NCI-H2227 treated with DMSO at 0.1 percent for 48 hours (cell line): Measurements from ENCODE around the gene RBMS2.
A peak's percentile ranks its signal among the peaks of the same experiment; 100 is the strongest.

Source experiments
- DNase-seq: peaks from one replicate; lab custom pipeline; 2025; lab: John Stamatoyannopoulos, UW

RBMS2 gene

GRCh38 chr12:56581418-56582145, 60.0 kb downstream of the RBMS2 start:
- DNase-seq = no peak

- DNase-seq = no peak
Observed at GRCh38 chr12:56585098-56585497, 63.5 kb downstream of the RBMS2 start.

- no peak for DNase-seq
Observed at GRCh38 chr12:56589783-56590182, 68.2 kb downstream of the RBMS2 start.

- no peak for DNase-seq
Observed at GRCh38 chr12:56590237-56590830, 68.7 kb downstream of the RBMS2 start.

GRCh38 chr12:56591126-56591525, 69.5 kb downstream of the RBMS2 start:
- DNase-seq = no peak

GRCh38 chr12:56591961-56592360, 70.3 kb downstream of the RBMS2 start:
- DNase-seq = no peak

GRCh38 chr12:56593909-56594621, 72.4 kb downstream of the RBMS2 start:
- DNase-seq = peak; percentile 39

- no peak for DNase-seq
Observed at GRCh38 chr12:56596815-56597214, 75.2 kb downstream of the RBMS2 start.

- DNase-seq = no peak
Observed at GRCh38 chr12:56599041-56599440, 77.4 kb downstream of the RBMS2 start.

GRCh38 chr12:56599797-56600196, 78.2 kb downstream of the RBMS2 start:
- DNase-seq = no peak

GRCh38 chr12:56600753-56601152, 79.1 kb downstream of the RBMS2 start:
- no peak for DNase-seq

GRCh38 chr12:56601503-56601902, 79.9 kb downstream of the RBMS2 start:
- DNase-seq = no peak

- no peak for DNase-seq
Observed at GRCh38 chr12:56602239-56602638, 80.6 kb downstream of the RBMS2 start.

GRCh38 chr12:56604355-56604754, 82.7 kb downstream of the RBMS2 start:
- DNase-seq = no peak

GRCh38 chr12:56614627-56615026, 93.0 kb downstream of the RBMS2 start:
- no peak for DNase-seq

GRCh38 chr12:56616244-56616643, 94.6 kb downstream of the RBMS2 start:
- DNase-seq = no peak

- DNase-seq = no peak
Observed at GRCh38 chr12:56616925-56617324, 95.3 kb downstream of the RBMS2 start.

- DNase-seq = no peak
Observed at GRCh38 chr12:56622535-56622934, 100.9 kb downstream of the RBMS2 start.

- no peak for DNase-seq
Observed at GRCh38 chr12:56626701-56627100, 105.1 kb downstream of the RBMS2 start.

- peak; percentile 6 for DNase-seq
Observed at GRCh38 chr12:56628671-56629458, 107.2 kb downstream of the RBMS2 start.

GRCh38 chr12:56629459-56630179, 108.0 kb downstream of the RBMS2 start:
- no peak for DNase-seq

GRCh38 chr12:56630180-56630632, 108.6 kb downstream of the RBMS2 start, which contains the start of gene BAZ2A:
TSS of gene BAZ2A (minus strand) at chr12:56630326. CDS start at chr12:56617530, 12,796 bp downstream.
- peak; percentile 18 for DNase-seq
